Erythroblast (primary cell): Measurements from ENCODE around the gene TAGAP.

ENCODE experiments used
- GATA1 ChIP-seq: IDR thresholded peaks from 2 replicates; pipeline ENCODE4 v1.6.1; 2011; ENCODE audit warnings: low read depth, mild to moderate bottlenecking, control low read depth, low read length, moderate library complexity
- POLR2A ChIP-seq: IDR thresholded peaks from 2 replicates; pipeline ENCODE4 v1.6.1; 2011; ENCODE audit warnings: mild to moderate bottlenecking, low read length

- TF ChIP-seq GATA1 (no peak), POLR2A (no peak)
Observed at GRCh38 chr6:159063549-159063948, 18.8 kb upstream of the TAGAP start.
